ENCODE results near the gene DOP1A. TPM values are rescaled to one million over a fixed set of nuclear protein-coding genes. Genes with fewer than 3 reads are reported as not detected.

DOP1A gene, protein sequence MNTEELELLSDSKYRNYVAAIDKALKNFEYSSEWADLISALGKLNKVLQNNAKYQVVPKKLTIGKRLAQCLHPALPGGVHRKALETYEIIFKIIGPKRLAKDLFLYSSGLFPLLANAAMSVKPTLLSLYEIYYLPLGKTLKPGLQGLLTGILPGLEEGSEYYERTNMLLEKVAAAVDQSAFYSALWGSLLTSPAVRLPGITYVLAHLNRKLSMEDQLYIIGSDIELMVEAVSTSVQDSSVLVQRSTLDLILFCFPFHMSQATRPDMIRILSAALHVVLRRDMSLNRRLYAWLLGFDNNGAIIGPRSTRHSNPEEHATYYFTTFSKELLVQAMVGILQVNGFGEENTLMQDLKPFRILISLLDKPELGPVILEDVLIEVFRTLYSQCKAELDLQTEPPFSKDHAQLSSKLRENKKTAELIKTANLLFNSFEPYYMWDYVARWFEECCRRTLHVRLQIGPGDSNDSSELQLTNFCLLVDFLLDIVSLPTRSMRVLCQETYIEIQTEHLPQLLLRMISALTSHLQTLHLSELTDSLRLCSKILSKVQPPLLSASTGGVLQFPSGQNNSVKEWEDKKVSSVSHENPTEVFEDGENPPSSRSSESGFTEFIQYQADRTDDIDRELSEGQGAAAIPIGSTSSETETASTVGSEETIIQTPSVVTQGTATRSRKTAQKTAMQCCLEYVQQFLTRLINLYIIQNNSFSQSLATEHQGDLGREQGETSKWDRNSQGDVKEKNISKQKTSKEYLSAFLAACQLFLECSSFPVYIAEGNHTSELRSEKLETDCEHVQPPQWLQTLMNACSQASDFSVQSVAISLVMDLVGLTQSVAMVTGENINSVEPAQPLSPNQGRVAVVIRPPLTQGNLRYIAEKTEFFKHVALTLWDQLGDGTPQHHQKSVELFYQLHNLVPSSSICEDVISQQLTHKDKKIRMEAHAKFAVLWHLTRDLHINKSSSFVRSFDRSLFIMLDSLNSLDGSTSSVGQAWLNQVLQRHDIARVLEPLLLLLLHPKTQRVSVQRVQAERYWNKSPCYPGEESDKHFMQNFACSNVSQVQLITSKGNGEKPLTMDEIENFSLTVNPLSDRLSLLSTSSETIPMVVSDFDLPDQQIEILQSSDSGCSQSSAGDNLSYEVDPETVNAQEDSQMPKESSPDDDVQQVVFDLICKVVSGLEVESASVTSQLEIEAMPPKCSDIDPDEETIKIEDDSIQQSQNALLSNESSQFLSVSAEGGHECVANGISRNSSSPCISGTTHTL (N-terminal part only)
- total RNA-seq = 10 to 100 TPM; 20.0 to 51.6 (median 25.7) TPM

DNA sequence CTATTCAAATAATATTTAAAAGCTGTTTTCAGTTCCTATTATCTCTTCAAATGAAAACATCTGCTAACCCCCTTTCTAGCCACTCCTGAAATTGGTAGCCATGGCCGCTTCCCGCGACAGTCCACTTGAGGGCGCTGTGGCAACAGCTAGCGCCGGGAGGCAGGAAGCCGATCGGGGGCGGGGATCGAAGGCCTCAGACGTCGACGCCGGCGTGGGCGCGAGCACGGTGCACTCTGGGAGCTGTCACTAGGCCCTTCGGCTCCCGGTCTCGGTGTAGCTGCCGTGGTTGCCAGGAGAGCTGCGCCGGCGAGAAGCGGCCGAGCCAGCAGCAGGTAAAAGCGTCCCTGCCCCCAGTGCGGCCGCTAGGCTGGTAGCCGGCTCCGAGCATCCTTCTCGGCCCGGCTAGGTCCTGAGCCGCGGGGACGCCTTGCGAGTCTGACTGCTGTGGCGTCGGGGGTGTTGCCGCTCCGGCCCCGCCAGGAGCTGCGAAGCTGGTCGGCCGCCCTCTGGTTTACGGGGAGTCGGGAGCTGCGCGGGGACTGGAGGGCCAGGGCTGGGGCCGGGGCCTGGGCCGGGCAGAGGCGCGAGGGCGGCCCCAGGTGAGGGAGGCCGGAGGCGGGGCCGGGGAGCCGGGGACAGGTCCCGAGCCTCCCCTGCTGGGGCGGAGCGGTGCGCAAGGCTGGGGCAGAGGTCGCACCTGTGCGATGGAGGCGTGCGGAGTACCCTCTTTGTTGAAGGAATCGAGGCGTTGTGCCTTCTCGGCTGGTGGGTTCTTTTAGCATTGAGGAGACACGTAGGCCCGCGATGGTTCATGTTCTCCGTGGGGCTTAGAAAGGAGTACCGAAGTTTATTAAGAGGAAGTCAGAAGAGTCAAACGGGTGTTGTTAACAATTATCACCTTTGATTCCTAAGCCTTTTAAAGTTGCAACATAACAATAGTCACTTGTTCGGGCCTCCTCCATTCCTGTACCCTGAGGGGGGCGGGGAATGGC, at the start of gene DOP1A:
DOP1A (plus strand) TSS at position 224 of the 992 bp plus-strand sequence. CDS start 29,307 bp downstream, outside the sequence.
- peak; percentile 97 to 98 for ATAC-seq (ENCODE audit: low FRiP score in 2 of 2)
- peak; percentile 61 to 83 for TF ChIP-seq POLR2AphosphoS5 (IDR thresholded peaks at IDR 0.05)
- peak in 3 of 4 donors; percentile 57 to 69 (median 65) for TF ChIP-seq POLR2A (IDR thresholded peaks at IDR 0.05)
- peak in 1 of 4 donors; percentile 19 for TF ChIP-seq EP300 (IDR thresholded peaks at IDR 0.05)
- TF ChIP-seq, protein P1, sequence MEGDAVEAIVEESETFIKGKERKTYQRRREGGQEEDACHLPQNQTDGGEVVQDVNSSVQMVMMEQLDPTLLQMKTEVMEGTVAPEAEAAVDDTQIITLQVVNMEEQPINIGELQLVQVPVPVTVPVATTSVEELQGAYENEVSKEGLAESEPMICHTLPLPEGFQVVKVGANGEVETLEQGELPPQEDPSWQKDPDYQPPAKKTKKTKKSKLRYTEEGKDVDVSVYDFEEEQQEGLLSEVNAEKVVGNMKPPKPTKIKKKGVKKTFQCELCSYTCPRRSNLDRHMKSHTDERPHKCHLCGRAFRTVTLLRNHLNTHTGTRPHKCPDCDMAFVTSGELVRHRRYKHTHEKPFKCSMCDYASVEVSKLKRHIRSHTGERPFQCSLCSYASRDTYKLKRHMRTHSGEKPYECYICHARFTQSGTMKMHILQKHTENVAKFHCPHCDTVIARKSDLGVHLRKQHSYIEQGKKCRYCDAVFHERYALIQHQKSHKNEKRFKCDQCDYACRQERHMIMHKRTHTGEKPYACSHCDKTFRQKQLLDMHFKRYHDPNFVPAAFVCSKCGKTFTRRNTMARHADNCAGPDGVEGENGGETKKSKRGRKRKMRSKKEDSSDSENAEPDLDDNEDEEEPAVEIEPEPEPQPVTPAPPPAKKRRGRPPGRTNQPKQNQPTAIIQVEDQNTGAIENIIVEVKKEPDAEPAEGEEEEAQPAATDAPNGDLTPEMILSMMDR (IDR thresholded peaks at IDR 0.05) = peak; percentile 84 to 94 (median 89)
- Histone ChIP-seq H3K36me3 (no peaks in the 10 kb centered on the region), H3K4me3 (peak within 1 kb of the TSS; percentile 76 to 99 (median 86)), H3K9me3 (no peaks in the 10 kb centered on the region), H3K4me1 (peaks cover 33 to 38% (median 36%) of the 10 kb centered on the region in 4 donors), H3K27ac (peak within 1 kb of the TSS; percentile 87 to 94 (median 90)), H3K27me3 (no peaks in the 10 kb centered on the region)
- DNase-seq = peak; percentile 97 to 98
- WGBS, 2 donors = 1 to 3% methylated on average over 14 to 54 of the region's 78 CpGs

DNA sequence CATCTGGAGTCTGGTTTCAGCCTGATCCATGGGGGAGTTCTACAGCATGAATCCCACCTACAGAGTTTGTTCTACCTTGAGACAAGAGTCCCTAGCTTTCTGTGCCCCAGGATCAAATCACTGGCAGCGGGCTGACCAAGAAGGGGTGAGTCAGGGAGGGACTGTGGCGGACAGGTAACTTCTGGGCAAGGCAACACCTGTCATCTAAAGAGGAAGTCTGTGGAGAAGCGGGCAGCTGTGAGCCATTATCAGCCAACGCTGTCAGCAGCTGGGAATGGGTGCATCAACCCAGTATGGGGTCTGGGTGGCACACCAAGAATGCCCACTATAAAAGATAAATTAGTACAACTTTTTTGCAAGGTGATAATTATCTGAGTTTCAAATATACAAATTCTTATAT, 47.7 kb upstream of the DOP1A start:
- Histone ChIP-seq H3K4me1 (no peaks in the 10 kb centered on the region), H3K27ac (no peak overlapping the region), H3K27me3 (no peaks in the 10 kb centered on the region), H3K9me3 (peaks cover 0 to 3% (median 0%) of the 10 kb centered on the region in 4 donors), H3K36me3 (peaks cover 0 to 24% (median 0%) of the 10 kb centered on the region in 4 donors), H3K4me3 (no peak overlapping the region)
- no peak for DNase-seq
- TF ChIP-seq EP300 (IDR thresholded peaks at IDR 0.05) (no peak), POLR2A (IDR thresholded peaks at IDR 0.05) (no peak), POLR2AphosphoS5 (IDR thresholded peaks at IDR 0.05) (no peak)
- TF ChIP-seq, protein P1 (IDR thresholded peaks at IDR 0.05) = no peak
- 93 to 97% methylated on average over 4 of the region's 4 CpGs for WGBS, 2 donors
- no peak for ATAC-seq (ENCODE audit: low FRiP score in 2 of 2)

DNA sequence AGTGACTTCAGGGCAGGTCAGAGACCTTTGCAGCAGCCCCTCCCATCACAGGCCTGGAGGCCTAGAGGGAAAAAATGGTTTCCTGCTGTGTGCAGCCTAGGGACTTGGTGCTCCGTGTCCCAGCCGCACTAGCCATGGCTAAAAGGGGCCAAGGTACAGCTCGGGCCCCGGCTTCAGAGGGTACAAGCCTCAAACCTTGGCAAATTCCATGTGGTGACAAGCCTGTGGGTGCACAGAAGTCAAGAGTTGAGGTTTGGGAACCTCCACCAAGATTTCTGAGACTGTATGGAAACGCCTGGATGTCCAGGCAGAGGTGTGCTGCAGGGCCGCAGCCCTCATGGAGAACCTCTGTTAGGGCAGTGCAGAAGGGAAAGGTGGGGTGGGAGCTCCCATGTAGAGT, 35.8 kb upstream of the DOP1A start:
- WGBS, 2 donors = 93 to 96% methylated on average over 6 of the region's 6 CpGs
- Histone ChIP-seq H3K27me3 (no peaks in the 10 kb centered on the region), H3K36me3 (peaks cover 0 to 10% (median 4%) of the 10 kb centered on the region in 4 donors), H3K4me3 (no peak overlapping the region), H3K27ac (no peak overlapping the region), H3K4me1 (no peaks in the 10 kb centered on the region), H3K9me3 (peaks cover 0 to 12% (median 8%) of the 10 kb centered on the region in 4 donors)
- TF ChIP-seq, protein P1 (IDR thresholded peaks at IDR 0.05) = no peak
- TF ChIP-seq POLR2AphosphoS5 (IDR thresholded peaks at IDR 0.05) (no peak), EP300 (IDR thresholded peaks at IDR 0.05) (no peak), POLR2A (IDR thresholded peaks at IDR 0.05) (no peak)
- no peak for DNase-seq
- ATAC-seq (ENCODE audit: low FRiP score in 2 of 2) = no peak
